SK-N-SH (cell line): Measurements from ENCODE around the gene FAM153A.
"Not testable (repeated sequence)": the region's sequence is repeated elsewhere in the genome, so short reads cannot be mapped to it uniquely, and the experiment has no call there.

Source experiments
- POLR2AphosphoS5 ChIP-seq: IDR thresholded peaks from 2 replicates; pipeline ENCODE4 v1.6.1; 2012; ENCODE audit warnings: low read depth, low read length
- RAD21 ChIP-seq: IDR thresholded peaks from 2 replicates; pipeline ENCODE4 v1.6.1; 2012; ENCODE audit warnings: mild to moderate bottlenecking, low read length
- RCOR1 ChIP-seq: fragments of 150-350 bp; IDR thresholded peaks from 2 replicates; pipeline ENCODE4 v1.6.1; 2017; ENCODE audit warnings: antibody characterized with exemption, low read length
- RFX5 ChIP-seq: IDR thresholded peaks from 2 replicates; pipeline ENCODE4 v1.6.1; 2012; ENCODE audit warnings: mild to moderate bottlenecking, improper control_type of control experiment, low read length
- SMC3 ChIP-seq: IDR thresholded peaks from 2 replicates; pipeline ENCODE4 v1.6.1; 2012; ENCODE audit warnings: low read depth, low read length, improper control_type of control experiment
- TF ChIP-seq, protein P1 (sequence below): fragments of 200-600 bp; sonication (generic); IDR thresholded peaks from 2 replicates; pipeline ENCODE4 v1.6.1; 2017; ENCODE audit warnings: antibody characterized with exemption, mild to moderate bottlenecking, moderate library complexity

DNA sequence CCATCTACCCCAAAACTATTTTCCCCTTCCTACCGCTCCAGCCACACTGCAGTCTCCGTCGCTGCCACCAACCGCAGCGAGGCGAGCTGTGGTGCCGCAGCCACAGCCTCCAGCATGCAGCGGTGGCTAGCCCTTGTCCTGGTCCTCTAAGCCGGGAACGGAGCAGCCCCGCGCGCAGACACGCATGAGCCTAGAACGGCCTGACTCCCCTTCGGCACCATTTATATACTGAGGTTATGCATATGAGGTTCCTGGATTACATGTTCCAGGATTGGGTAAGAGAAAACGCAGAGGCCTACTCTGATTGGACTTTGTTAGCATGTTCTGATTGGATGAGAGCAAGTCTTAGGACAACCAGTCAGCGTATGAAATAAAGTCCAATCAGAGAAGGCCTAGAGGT, 24.6 kb upstream of the FAM153A start:
- TF ChIP-seq, protein P1, sequence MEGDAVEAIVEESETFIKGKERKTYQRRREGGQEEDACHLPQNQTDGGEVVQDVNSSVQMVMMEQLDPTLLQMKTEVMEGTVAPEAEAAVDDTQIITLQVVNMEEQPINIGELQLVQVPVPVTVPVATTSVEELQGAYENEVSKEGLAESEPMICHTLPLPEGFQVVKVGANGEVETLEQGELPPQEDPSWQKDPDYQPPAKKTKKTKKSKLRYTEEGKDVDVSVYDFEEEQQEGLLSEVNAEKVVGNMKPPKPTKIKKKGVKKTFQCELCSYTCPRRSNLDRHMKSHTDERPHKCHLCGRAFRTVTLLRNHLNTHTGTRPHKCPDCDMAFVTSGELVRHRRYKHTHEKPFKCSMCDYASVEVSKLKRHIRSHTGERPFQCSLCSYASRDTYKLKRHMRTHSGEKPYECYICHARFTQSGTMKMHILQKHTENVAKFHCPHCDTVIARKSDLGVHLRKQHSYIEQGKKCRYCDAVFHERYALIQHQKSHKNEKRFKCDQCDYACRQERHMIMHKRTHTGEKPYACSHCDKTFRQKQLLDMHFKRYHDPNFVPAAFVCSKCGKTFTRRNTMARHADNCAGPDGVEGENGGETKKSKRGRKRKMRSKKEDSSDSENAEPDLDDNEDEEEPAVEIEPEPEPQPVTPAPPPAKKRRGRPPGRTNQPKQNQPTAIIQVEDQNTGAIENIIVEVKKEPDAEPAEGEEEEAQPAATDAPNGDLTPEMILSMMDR = not testable (repeated sequence)
- not testable (repeated sequence) for TF ChIP-seq POLR2AphosphoS5, SMC3, RAD21, RCOR1, RFX5
